GM12891 (cell line): ENCODE data around the gene KRT1.

Experiments used
- DNase-seq: peaks from one replicate; pipeline ENCODE4 v3.0.0; 2011; ENCODE audit warnings: low spot score; ENCODE audit not compliant: insufficient read length
- FAIRE-seq: peaks from 2 replicates; lab custom pipeline; 2011; peaks lifted over from hg19 to GRCh38; lab: Jason Lieb, UNC
- PAX5 ChIP-seq: IDR thresholded peaks from 2 replicates; pipeline ENCODE4 v1.6.1; 2011; ENCODE audit warnings: low read length, moderate library complexity, mild to moderate bottlenecking; ENCODE audit not compliant: insufficient read depth, severe bottlenecking
- POLR2A ChIP-seq: IDR thresholded peaks from 2 replicates; pipeline ENCODE4 v1.6.1; 2011; ENCODE audit warnings: low read depth, low read length, control low read depth
- POLR2AphosphoS5 ChIP-seq: IDR thresholded peaks from 2 replicates; pipeline ENCODE4 v1.6.1; 2011; ENCODE audit warnings: low read depth, low read length, control low read depth
- POU2F2 ChIP-seq: IDR thresholded peaks from 2 replicates; pipeline ENCODE4 v1.6.1; 2011; ENCODE audit warnings: low read depth, mild to moderate bottlenecking, control low read depth, low read length, moderate library complexity
- SPI1 ChIP-seq: IDR thresholded peaks from 2 replicates; pipeline ENCODE4 v1.6.1; 2011; ENCODE audit warnings: low read depth, low read length, control low read depth
- TAF1 ChIP-seq: IDR thresholded peaks from 2 replicates; pipeline ENCODE4 v1.6.1; 2011; ENCODE audit warnings: low read depth, low read length, control low read depth

KRT1 gene

GRCh38 chr12:52663420-52663819 is 16.8 kb downstream of the KRT1 start:
- TF ChIP-seq PAX5: no peak
- FAIRE-seq (no peak), DNase-seq (no peak)

DNA sequence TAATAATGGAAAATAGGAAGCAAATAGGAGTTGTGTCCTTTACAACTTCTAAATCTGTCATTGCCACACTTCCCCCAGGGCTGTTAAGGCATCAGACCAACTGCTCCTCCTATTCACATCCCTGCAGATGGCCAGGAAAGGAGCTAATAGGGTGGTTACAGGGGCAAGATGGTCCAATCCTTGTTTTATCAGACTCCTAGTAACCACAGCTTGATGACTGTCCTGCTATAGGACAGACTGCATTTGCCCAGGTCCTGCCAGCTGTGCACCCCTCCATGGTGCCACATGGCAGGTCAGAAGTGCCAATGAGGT is 17.3 kb downstream of the KRT1 start:
- FAIRE-seq (no peak), DNase-seq (no peak)
- TF ChIP-seq POLR2AphosphoS5: no peak
- TF ChIP-seq PAX5: no peak
- TF ChIP-seq SPI1: no peak
- no peak for TF ChIP-seq TAF1
- TF ChIP-seq POU2F2: no peak
- no peak for TF ChIP-seq POLR2A

DNA sequence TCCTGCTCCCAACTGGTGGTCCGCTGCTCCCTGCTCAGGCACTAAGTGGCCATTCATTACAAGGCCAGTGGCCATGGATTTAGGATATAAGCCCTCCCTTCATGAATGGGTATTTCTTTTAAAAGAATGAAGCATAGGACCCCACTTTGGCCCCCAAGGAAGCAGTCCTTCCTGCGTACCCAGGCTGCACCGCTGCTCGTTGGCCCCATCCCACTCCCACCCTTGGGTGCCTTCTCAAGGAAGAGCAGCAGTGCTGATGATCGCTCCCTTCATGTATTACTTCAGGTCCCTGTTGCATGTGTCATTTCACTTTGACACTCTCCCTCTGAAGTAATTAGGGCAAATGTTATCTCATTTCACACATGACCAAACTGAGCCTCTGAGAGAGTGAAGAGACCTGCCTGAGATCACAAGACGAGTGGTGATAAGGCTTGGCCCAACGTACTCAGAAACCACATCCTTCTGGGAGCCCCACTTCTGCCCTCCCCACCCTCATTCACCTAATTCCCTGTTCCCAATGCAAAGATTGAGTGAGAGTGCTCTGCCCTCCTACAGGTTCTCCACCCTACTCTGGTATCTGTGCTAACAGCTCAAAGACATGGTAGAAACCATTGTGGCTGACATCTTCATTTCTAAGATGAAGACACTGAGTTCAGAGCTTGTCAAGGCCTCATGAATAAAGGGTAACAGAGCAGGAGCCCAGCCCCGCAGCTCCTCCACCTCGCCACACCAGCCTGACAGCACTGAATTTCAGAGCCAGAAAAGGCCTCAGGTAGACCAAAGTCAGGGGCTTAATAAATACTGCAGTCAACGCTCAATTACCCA is 17.9 kb downstream of the KRT1 start:
- no peak for DNase-seq
- TF ChIP-seq POLR2AphosphoS5: no peak
- no peak for TF ChIP-seq SPI1
- TF ChIP-seq TAF1: no peak
- TF ChIP-seq POLR2A: no peak
- TF ChIP-seq POU2F2: no peak
- no peak for TF ChIP-seq PAX5
- no peak for FAIRE-seq

GRCh38 chr12:52661668-52662067 is 18.5 kb downstream of the KRT1 start:
- FAIRE-seq (no peak), DNase-seq (no peak)
- TF ChIP-seq POLR2AphosphoS5 (no peak), PAX5 (no peak), SPI1 (no peak), TAF1 (no peak), POU2F2 (no peak), POLR2A (no peak)

DNA sequence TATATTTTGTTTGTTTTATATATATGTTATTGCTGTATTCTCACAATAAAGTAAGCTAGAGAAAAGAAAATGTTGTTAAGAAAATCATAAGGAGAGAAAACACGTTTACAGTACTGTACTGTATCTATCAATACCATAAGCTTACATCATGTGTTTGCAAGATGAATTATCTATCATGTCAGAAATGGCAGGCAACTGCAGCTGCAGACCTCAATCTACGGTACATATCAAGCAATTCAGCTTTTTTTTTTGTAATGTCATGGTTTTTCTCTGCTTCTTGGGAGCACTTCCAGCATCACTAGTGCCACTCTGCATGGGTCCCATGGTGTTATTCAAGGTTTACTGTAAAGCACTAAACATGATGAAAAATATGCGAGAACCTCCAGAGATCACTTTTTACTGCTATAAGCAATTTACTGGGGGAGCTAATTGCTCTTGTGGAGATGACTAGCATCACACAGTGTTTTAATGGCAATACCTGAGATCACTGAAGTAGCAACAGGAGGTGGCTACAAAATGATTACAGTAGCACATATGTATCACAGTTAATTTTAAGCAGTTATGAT is 19.2 kb downstream of the KRT1 start:
- DNase-seq (no peak), FAIRE-seq (no peak)
- no peak for TF ChIP-seq TAF1
- no peak for TF ChIP-seq POLR2AphosphoS5
- TF ChIP-seq POU2F2: no peak
- TF ChIP-seq SPI1: no peak
- no peak for TF ChIP-seq PAX5
- no peak for TF ChIP-seq POLR2A

- FAIRE-seq: no peak
- no peak for TF ChIP-seq POLR2A
- no peak for TF ChIP-seq SPI1
- TF ChIP-seq POU2F2: no peak
- no peak for TF ChIP-seq PAX5
- no peak for DNase-seq
Observed at GRCh38 chr12:52659951-52660350, 20.3 kb downstream of the KRT1 start.

DNA sequence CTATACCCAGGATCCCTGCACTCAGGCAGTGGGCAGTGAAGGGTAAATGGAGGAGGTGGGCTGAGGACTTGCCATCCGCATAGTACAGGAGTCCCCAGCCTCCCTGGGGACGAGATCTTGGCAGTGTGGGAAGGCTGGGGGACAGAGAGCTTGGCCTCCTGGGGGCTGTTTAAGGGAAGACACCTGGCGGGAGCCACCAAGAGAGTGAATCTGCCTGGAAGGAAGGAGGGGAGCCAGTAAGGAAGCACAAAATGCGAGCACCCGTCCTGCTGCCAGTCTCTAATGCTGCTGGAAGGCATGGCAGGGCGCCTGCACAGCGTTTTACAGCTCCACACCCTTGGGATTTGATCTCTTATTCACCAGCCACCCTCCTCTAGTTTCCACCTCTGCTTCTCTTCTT is 20.8 kb downstream of the KRT1 start:
- TF ChIP-seq TAF1 (no peak), PAX5 (no peak), POLR2AphosphoS5 (no peak), SPI1 (no peak), POLR2A (no peak), POU2F2 (no peak)
- no peak for DNase-seq
- FAIRE-seq: no peak

DNA sequence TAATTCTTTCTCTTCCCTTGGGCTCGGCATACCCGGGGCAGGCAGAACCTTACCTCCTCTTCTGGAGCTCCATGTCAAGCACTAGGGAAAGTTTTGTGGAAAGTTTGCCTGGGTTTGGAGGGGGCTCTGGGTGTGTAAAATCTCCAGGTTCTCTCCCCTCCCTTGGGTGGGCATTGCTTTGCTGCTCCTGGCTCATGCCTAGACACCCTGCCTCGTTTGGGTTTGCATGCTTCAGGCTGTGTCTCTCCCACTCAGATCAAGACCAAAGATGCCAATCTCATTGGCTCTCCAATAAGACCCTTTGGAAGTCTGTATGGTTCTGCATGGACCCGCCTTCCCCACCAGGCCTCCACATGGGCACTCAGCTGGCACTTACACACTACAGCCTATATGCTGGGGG is 22.0 kb downstream of the KRT1 start:
- DNase-seq (no peak), FAIRE-seq (no peak)
- no peak for TF ChIP-seq POLR2AphosphoS5
- no peak for TF ChIP-seq PAX5
- no peak for TF ChIP-seq POU2F2
- TF ChIP-seq TAF1: no peak
- no peak for TF ChIP-seq SPI1
- TF ChIP-seq POLR2A: no peak

GRCh38 chr12:52657250-52657902 is 22.8 kb downstream of the KRT1 start:
- FAIRE-seq (no peak), DNase-seq (no peak)
- TF ChIP-seq PAX5 (no peak), SPI1 (no peak), TAF1 (no peak), POLR2A (no peak), POLR2AphosphoS5 (no peak), POU2F2 (no peak)

GRCh38 chr12:52656616-52657015 is 23.6 kb downstream of the KRT1 start:
- FAIRE-seq (no peak), DNase-seq (no peak)
- TF ChIP-seq POLR2A: no peak
- TF ChIP-seq POU2F2: no peak
- no peak for TF ChIP-seq PAX5
- TF ChIP-seq TAF1: no peak
- no peak for TF ChIP-seq SPI1
- TF ChIP-seq POLR2AphosphoS5: no peak
